GM23338 (cell line): Measurements from ENCODE around the gene AKR7A3.

Source experiments
- CREB1 ChIP-seq: fragments of 250-450 bp; sonication (Bioruptor Pico); IDR thresholded peaks from 2 replicates; pipeline ENCODE4 v1.5.0; 2020; ENCODE audit warnings: low read depth, mild to moderate bottlenecking, moderate library complexity
- EZH2 ChIP-seq: fragments of 200-600 bp; sonication (generic); IDR thresholded peaks from one replicate; pipeline ENCODE4 v1.8.0; 2017; ENCODE audit warnings: antibody characterized with exemption, mild to moderate bottlenecking, low read depth; ENCODE audit not compliant: unreplicated experiment
- JUNB ChIP-seq: IDR thresholded peaks from one replicate; pipeline ENCODE4 v1.6.1; 2016; ENCODE audit warnings: antibody characterized with exemption; ENCODE audit not compliant: unreplicated experiment
- POLR2AphosphoS5 ChIP-seq: IDR thresholded peaks from 2 replicates; pipeline ENCODE4 v1.6.1; 2016; ENCODE audit warnings: antibody characterized with exemption, low read depth
- STAT1 ChIP-seq: IDR thresholded peaks from one replicate; pipeline ENCODE4 v1.6.1; 2016; ENCODE audit warnings: antibody characterized with exemption; ENCODE audit not compliant: unreplicated experiment
- ZNF114 ChIP-seq: fragments of 250-450 bp; sonication (Bioruptor Pico); IDR thresholded peaks from 2 replicates; pipeline ENCODE4 v1.5.0; 2020; ENCODE audit warnings: mild to moderate bottlenecking, moderate library complexity
- TF ChIP-seq, protein P1 (sequence below), 2 experiments: fragments of 200-600 bp in 1 of 2; sonication (generic) in 1 of 2; conservative IDR thresholded peaks; 2 replicates each; pipeline versions ENCODE4 v1.5.1 to v1.6.1; 2016 to 2017; ENCODE audit warnings: antibody characterized with exemption in 2 of 2, low read depth in 2 of 2, mild to moderate bottlenecking in 2 of 2, moderate library complexity in 1 of 2

DNA sequence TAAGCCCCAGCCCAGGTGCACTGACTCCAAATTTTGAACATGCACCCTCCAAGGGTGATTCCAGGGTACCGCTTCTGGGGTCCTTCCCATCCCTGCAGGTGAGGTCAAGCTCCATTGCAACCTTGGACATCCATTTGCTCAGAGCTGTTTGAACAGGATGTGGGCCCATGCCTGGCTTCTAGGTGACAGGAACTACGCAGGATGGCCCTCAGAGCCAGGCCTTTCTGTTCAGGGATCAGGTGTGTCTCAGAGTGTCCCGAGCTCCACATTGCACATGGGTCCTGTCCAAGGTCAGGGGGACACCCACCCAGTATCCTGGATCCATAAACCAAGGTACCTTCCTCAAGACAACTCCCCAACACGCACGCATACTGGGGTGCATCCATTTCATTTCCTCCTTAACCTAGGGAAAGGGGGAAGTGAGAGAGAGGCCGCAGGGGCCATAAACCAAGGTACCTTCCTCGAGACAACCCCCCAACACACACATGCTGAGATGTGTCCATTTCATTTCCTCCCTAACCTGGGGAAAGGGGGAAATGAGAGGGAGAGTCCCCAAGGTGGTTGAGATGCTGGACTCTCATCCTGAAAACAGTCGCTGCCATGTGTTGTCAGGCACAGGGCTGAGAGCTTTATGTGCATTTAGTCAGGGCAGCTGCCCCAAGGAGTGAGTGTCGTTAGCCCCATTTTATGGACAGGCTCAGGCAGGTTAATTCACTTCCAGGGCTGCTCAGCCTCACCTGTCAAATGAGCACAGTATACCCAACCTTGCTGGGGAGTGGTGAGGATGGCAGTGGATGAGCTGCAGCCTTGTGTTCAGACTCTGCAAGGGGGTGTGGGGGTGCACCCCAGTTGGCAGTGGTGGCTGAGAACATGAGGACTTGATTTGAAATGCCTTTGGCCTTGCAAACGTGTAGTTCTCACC lies 25.7 kb upstream of the AKR7A3 start:
- TF ChIP-seq, protein P1, sequence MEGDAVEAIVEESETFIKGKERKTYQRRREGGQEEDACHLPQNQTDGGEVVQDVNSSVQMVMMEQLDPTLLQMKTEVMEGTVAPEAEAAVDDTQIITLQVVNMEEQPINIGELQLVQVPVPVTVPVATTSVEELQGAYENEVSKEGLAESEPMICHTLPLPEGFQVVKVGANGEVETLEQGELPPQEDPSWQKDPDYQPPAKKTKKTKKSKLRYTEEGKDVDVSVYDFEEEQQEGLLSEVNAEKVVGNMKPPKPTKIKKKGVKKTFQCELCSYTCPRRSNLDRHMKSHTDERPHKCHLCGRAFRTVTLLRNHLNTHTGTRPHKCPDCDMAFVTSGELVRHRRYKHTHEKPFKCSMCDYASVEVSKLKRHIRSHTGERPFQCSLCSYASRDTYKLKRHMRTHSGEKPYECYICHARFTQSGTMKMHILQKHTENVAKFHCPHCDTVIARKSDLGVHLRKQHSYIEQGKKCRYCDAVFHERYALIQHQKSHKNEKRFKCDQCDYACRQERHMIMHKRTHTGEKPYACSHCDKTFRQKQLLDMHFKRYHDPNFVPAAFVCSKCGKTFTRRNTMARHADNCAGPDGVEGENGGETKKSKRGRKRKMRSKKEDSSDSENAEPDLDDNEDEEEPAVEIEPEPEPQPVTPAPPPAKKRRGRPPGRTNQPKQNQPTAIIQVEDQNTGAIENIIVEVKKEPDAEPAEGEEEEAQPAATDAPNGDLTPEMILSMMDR (conservative IDR thresholded peaks at IDR 0.05; ENCODE audit: low read depth in 2 of 2): no peak
- TF ChIP-seq CREB1 (CRISPR knock-in tag) (no peak), EZH2 (no peak), ZNF114 (CRISPR knock-in tag) (no peak), POLR2AphosphoS5 (no peak), JUNB (no peak), STAT1 (no peak)
